Measurements from ENCODE around the gene EEF1E1.

DNA sequence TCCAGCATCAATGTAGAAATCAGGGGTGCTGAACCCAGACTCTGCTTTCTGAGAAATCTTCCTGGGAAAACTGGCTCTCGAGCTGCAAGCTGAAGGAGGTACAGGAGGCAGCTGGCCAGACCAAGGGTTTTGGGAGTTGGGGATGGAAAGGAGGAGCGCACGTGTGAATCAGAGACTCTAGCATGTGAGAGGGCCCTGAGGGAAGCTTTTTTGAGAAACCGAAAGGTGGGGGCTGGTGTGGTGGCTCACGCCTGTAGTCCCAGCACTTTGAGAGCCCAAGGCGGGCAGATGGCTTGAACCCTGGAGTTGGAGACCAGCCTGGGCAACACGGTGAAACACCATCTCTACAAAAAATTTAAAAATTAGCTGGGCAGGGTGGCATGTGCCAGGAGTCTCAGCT is 37.1 kb upstream of the EEF1E1 start:
- TF ChIP-seq, protein P1, sequence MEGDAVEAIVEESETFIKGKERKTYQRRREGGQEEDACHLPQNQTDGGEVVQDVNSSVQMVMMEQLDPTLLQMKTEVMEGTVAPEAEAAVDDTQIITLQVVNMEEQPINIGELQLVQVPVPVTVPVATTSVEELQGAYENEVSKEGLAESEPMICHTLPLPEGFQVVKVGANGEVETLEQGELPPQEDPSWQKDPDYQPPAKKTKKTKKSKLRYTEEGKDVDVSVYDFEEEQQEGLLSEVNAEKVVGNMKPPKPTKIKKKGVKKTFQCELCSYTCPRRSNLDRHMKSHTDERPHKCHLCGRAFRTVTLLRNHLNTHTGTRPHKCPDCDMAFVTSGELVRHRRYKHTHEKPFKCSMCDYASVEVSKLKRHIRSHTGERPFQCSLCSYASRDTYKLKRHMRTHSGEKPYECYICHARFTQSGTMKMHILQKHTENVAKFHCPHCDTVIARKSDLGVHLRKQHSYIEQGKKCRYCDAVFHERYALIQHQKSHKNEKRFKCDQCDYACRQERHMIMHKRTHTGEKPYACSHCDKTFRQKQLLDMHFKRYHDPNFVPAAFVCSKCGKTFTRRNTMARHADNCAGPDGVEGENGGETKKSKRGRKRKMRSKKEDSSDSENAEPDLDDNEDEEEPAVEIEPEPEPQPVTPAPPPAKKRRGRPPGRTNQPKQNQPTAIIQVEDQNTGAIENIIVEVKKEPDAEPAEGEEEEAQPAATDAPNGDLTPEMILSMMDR (IDR thresholded peaks at IDR 0.05), result no peak
- TF ChIP-seq EZH2 (IDR thresholded peaks at IDR 0.05), result no peak

All from neural progenitor cell (in vitro differentiated cells).